Measurements from ENCODE around the gene C4orf50. TPM values are rescaled to one million over a fixed set of nuclear protein-coding genes. Genes with fewer than 3 reads are reported as not detected.

The C4orf50 gene
- total and polyA plus RNA-seq, 4 donors, result under 0.01 to 0.17 TPM; not detected in 2

DNA sequence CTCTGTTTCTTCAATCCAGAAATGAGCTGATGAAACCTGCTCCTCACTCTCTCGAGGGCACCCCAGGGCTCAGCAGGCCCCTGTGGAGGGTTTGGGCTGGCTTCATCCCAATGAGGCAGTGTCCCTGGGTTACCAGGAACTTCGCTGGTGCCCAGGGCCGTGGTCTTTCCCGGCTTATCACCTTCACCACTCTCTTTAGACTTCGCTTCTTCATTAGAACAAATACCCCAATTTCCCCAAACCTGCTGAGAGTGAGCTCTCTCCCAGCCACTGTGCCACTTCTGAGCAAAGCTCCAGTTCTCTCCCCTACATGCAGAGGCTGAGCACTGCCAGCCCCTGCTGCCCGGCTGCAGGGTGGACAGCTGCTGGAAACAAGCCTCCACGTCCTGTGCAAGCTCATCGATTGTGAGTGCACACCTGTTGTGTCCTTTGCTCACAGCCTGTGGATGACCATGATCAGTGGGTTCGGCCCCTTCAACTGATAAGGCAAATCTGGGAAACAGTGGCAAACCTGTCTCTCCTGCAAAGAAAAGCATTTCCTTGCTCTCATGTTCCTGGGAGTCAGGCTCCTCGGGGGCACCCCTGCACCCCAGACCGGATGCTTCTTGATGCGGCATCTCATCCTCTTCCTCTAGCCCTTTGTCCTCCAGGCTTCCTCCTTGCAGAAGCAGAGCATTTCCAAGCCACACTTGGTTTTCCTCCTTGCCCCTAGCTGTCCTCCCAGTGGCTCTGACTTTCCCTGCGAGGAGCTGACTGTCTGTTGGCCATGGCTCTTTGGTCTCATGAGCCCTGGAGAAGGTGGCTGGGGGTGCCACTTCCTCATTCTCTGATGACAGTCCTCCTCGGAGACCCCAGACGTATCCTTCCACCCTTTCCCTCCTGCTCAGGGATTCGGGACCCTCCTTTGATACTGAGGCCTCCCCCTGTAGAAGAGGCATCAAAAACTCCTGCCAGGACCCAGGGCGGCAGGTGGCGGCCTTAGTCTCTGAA lies 28.7 kb downstream of the C4orf50 start:
- Histone ChIP-seq H3K27ac (ENCODE audit: low read depth in 1 of 2, low read length in 2 of 2) (no peak overlapping the region), H3K9ac (ENCODE audit: low read depth in 1 of 2, low read length in 2 of 2) (no peak overlapping the region), H3K4me1 (ENCODE audit: control insufficient read depth in 4 of 4, insufficient read depth in 4 of 4, low read length in 3 of 4) (no peaks in the 10 kb centered on the region), H3K36me3 (ENCODE audit: control insufficient read depth in 4 of 4, insufficient read depth in 3 of 4, low read depth in 1 of 4, low read length in 3 of 4) (no peaks in the 10 kb centered on the region), H3K4me3 (ENCODE audit: low read depth in 1 of 3, low read length in 3 of 3) (no peak overlapping the region), H3K27me3 (ENCODE audit: control insufficient read depth in 4 of 4, insufficient read depth in 4 of 4, low read length in 3 of 4) (peaks cover 0 to 2% (median 0%) of the 10 kb centered on the region in 4 donors), H3K9me3 (ENCODE audit: control insufficient read depth in 4 of 4, low read length in 3 of 4) (no peaks in the 10 kb centered on the region)
- TF ChIP-seq HNF4A (conservative IDR thresholded peaks at IDR 0.05) (no peak), YY1 (IDR thresholded peaks at IDR 0.05) (no peak), MAX (IDR thresholded peaks at IDR 0.05) (no peak), JUND (IDR thresholded peaks at IDR 0.05) (no peak), RXRA (IDR thresholded peaks at IDR 0.05) (no peak), SP1 (IDR thresholded peaks at IDR 0.05) (no peak), TAF1 (conservative IDR thresholded peaks at IDR 0.05) (no peak), RAD21 (IDR thresholded peaks at IDR 0.05) (no peak), GABPA (IDR thresholded peaks at IDR 0.05 in 1 of 2, conservative IDR thresholded peaks at IDR 0.05 in 1 of 2) (no peak)
- TF ChIP-seq, protein P1, sequence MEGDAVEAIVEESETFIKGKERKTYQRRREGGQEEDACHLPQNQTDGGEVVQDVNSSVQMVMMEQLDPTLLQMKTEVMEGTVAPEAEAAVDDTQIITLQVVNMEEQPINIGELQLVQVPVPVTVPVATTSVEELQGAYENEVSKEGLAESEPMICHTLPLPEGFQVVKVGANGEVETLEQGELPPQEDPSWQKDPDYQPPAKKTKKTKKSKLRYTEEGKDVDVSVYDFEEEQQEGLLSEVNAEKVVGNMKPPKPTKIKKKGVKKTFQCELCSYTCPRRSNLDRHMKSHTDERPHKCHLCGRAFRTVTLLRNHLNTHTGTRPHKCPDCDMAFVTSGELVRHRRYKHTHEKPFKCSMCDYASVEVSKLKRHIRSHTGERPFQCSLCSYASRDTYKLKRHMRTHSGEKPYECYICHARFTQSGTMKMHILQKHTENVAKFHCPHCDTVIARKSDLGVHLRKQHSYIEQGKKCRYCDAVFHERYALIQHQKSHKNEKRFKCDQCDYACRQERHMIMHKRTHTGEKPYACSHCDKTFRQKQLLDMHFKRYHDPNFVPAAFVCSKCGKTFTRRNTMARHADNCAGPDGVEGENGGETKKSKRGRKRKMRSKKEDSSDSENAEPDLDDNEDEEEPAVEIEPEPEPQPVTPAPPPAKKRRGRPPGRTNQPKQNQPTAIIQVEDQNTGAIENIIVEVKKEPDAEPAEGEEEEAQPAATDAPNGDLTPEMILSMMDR (IDR thresholded peaks at IDR 0.05; ENCODE audit: low read depth, low read length, missing input control), result no peak
- TF ChIP-seq, protein P2, sequence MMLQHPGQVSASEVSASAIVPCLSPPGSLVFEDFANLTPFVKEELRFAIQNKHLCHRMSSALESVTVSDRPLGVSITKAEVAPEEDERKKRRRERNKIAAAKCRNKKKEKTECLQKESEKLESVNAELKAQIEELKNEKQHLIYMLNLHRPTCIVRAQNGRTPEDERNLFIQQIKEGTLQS (IDR thresholded peaks at IDR 0.05), result no peak
- TF ChIP-seq, protein P3, sequence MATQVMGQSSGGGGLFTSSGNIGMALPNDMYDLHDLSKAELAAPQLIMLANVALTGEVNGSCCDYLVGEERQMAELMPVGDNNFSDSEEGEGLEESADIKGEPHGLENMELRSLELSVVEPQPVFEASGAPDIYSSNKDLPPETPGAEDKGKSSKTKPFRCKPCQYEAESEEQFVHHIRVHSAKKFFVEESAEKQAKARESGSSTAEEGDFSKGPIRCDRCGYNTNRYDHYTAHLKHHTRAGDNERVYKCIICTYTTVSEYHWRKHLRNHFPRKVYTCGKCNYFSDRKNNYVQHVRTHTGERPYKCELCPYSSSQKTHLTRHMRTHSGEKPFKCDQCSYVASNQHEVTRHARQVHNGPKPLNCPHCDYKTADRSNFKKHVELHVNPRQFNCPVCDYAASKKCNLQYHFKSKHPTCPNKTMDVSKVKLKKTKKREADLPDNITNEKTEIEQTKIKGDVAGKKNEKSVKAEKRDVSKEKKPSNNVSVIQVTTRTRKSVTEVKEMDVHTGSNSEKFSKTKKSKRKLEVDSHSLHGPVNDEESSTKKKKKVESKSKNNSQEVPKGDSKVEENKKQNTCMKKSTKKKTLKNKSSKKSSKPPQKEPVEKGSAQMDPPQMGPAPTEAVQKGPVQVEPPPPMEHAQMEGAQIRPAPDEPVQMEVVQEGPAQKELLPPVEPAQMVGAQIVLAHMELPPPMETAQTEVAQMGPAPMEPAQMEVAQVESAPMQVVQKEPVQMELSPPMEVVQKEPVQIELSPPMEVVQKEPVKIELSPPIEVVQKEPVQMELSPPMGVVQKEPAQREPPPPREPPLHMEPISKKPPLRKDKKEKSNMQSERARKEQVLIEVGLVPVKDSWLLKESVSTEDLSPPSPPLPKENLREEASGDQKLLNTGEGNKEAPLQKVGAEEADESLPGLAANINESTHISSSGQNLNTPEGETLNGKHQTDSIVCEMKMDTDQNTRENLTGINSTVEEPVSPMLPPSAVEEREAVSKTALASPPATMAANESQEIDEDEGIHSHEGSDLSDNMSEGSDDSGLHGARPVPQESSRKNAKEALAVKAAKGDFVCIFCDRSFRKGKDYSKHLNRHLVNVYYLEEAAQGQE (IDR thresholded peaks at IDR 0.05), result no peak
- DNase-seq (ENCODE audit: low spot score), result no peak
- WGBS, result 67% methylated on average over 18 of the region's 18 CpGs

- TF ChIP-seq FOXA1 (IDR thresholded peaks at IDR 0.05), result no peak
- Histone ChIP-seq H3K9me3 (ENCODE audit: control insufficient read depth in 4 of 4, low read length in 3 of 4) (peaks cover 0 to 4% (median 2%) of the 10 kb centered on the region in 4 donors), H3K4me1 (ENCODE audit: control insufficient read depth in 4 of 4, insufficient read depth in 4 of 4, low read length in 3 of 4) (no peaks in the 10 kb centered on the region), H3K36me3 (ENCODE audit: control insufficient read depth in 4 of 4, insufficient read depth in 3 of 4, low read depth in 1 of 4, low read length in 3 of 4) (no peaks in the 10 kb centered on the region), H3K9ac (ENCODE audit: low read depth in 1 of 2, low read length in 2 of 2) (no peak overlapping the region), H3K27me3 (ENCODE audit: control insufficient read depth in 4 of 4, insufficient read depth in 4 of 4, low read length in 3 of 4) (peaks cover 0 to 2% (median 0%) of the 10 kb centered on the region in 4 donors), H3K4me3 (ENCODE audit: low read depth in 1 of 3, low read length in 3 of 3) (no peak overlapping the region), H3K27ac (ENCODE audit: low read depth in 1 of 2, low read length in 2 of 2) (no peak overlapping the region)
- DNase-seq (ENCODE audit: low spot score), result no peak
- WGBS, result 77% methylated on average over 14 of the region's 14 CpGs
These were observed 30.0 kb downstream of the C4orf50 start for GRCh38 chr4:5988086-5988845.
